Measurements from ENCODE around the gene NEMP1.

NEMP1 gene

DNA sequence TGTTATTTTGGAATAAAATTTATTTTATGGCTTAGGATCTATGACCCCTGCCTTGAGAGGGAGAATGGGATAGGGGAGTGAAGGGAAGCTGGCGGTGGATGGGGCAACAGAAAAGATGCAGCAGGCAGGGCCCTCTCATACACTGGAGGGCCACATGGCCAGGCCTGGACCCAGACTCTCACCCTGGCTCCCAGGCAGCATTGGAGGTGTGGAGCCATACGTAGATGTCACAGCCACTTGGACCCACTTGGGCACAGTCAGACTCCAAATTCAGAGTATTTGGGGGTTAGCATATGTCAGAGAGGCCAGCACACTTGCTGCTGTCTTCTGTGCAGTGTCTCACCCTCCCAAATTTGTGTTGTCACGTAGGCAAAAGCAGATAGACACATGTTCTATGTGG lies 16.8 kb upstream of the NEMP1 start:
- TF ChIP-seq, protein P1, sequence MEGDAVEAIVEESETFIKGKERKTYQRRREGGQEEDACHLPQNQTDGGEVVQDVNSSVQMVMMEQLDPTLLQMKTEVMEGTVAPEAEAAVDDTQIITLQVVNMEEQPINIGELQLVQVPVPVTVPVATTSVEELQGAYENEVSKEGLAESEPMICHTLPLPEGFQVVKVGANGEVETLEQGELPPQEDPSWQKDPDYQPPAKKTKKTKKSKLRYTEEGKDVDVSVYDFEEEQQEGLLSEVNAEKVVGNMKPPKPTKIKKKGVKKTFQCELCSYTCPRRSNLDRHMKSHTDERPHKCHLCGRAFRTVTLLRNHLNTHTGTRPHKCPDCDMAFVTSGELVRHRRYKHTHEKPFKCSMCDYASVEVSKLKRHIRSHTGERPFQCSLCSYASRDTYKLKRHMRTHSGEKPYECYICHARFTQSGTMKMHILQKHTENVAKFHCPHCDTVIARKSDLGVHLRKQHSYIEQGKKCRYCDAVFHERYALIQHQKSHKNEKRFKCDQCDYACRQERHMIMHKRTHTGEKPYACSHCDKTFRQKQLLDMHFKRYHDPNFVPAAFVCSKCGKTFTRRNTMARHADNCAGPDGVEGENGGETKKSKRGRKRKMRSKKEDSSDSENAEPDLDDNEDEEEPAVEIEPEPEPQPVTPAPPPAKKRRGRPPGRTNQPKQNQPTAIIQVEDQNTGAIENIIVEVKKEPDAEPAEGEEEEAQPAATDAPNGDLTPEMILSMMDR (IDR thresholded peaks at IDR 0.05): no peak

DNA sequence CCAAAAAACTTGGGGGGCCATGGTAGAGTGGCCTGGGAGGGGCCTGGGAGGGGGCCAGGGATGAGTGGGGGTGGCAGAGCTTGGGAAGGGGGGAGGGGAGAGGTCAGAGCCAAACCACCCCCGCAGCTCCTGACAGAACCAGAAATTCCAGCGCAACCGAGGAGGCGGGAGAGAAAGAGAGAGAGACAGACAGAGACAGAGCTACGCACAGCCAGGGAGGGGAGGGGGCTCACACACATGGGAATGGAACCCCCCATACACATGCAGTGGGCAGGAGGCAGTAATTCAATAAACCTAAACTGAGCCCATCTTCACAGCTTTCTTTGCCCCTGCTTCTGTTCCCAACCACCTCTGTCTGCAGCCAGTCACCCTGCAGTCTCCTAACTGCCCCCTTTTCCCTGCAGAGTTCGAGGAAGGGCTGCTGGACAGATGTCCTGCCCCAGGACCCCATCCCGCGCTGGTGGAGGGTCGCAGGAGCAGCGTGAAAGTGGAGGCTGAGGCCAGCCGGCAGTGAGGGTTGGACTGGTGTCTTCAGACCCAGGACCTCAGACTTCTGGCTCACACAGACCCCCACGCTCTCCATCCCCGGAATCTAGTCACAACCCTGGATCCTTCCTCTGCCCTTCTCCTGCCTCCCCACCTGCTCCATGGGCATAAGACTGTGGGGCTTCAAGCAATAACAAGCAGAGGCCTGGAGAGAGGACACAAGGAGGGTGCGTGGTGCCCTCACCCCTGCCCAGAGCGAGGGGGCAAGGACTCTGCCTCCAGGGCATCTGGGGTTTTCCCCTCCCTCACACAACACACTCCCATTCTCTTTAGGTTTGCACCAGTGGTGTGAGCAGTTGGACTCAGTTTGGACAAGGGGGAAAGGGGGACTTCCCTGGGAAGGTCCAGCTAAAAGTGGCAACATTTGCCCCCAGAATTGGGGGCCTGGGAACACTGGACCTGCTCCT lies 15.9 kb upstream of the NEMP1 start:
- TF ChIP-seq, protein P1 (IDR thresholded peaks at IDR 0.05): no peak

DNA sequence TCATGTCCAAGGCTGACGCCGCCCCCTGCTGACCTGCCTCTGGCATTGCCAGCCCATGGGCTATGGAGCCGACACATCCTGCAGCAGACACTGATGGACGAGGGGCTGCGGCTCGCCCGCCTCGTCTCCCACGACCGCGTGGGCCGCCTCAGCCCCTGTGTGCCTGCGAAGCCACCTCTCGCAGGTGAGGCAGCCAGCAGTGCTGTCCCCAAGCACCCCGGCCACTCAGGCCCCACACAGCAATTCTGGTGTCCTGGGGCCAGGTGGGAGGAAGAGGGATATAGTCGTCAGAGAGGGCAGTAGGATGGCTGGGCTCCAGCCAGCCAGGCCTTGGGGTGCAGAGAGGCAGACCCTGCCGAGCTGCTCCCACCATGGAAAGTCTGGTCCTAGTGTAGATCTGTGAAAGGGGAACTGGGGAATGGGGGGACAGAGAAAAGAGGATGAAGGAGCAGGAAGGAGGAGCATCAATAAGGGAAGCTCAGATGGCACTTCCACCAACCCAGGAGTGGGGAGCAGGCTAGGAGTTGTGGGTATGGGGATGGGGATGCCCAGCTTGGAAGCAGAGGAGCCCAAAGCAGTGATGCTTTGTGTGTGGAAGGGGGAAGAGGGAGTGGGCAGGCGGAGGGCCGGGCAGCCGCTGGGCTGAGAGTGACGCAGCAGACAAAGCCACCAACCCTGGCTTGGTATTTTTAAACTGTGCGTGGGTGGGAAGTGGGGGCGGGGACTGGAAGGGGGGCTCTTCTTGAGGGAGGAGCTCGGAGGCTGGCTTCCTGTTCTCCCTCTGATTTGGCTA lies 15.0 kb upstream of the NEMP1 start:
- TF ChIP-seq, protein P1 (IDR thresholded peaks at IDR 0.05): peak; percentile 70

DNA sequence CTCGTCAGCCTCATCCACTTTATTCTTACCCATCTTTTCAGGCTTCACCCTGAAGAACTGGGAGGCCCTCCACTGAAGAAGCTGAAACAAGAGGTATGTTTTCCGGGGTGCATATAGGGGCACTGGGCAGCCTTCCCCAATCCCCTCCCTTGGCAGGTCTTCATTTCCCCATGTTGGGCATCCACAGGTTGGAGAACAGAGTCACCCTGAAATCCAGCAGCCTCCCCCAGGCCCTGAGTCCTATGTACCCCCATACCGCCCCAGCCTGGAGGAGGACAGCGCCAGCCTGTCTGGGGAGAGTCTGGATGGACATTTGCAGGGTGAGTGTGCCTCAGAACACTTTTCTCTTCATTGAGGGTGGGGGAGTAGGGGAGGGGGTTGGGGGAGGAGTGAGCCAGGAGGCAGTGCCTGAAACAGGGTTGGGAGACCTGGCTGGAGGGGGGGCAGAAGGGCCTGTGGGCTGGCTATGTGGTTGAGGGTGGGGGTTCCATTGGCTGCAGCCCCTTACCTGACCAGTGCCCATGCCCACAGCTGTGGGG lies 14.4 kb upstream of the NEMP1 start:
- TF ChIP-seq, protein P1 (IDR thresholded peaks at IDR 0.05): no peak

DNA sequence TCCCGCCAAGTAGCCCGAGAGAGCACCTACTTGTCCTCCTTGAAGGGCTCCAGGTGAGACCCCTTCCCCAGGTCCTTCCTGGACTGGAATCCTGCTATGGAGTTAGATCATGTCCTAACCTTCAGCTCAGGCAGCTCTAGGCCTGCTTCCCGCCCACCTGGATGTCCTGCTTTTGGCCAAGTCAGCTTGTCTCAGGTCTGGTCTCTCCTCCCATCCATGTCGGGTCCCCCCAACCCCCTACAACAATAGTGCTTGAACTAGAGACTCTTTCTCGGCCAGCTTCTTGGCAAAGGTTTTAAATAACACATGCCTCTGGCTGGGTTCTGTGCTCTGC lies 13.9 kb upstream of the NEMP1 start:
- TF ChIP-seq, protein P1 (IDR thresholded peaks at IDR 0.05): no peak

DNA sequence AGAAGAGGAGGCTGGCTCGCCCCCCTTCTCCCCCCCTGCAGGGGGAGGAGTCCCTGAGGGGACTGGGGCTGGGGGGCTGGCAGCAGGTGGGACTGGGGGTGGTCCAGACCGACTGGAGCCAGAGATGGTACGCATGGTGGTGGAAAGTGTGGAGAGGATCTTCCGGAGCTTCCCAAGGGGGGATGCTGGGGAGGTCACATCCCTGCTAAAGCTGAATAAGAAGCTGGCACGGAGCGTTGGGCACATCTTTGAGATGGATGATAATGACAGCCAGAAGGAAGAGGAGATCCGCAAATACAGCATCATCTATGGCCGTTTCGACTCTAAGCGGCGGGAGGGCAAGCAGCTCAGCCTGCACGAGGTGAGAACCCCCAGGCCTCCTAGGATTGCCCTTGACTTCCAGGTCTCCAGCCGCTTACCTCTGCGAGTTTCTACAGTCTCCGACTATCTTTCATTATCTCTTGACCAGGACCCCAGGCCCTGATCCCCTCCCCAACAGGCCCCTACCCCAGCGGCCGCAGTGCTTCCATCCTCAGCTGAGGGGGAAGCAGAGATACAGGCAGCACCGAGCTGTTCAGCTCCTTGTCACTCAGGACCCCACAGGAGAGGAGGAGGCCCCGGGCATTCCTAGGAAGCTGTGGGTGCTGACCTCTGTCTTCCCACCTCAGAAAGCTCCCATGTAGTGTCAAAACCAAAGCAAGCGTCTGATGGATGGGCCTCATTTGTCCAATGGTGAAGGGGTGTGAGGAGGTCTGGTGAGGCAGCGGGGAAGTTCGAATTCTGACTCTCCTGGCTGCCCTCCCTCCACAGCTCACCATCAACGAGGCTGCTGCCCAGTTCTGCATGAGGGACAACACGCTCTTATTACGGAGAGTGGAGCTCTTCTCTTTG lies 13.3 kb upstream of the NEMP1 start:
- TF ChIP-seq, protein P1 (IDR thresholded peaks at IDR 0.05): no peak
